OCI-M2 (cell line): ENCODE results near the gene RASGRF1.

ENCODE experiments used
- DNase-seq: peaks from one replicate; lab custom pipeline; 2025; ENCODE audit not compliant: unreplicated experiment; lab: John Stamatoyannopoulos, UW

RASGRF1 gene

GRCh38 chr15:78969687-78970349, 120.8 kb downstream of the RASGRF1 start:
- DNase-seq = no peak

DNA sequence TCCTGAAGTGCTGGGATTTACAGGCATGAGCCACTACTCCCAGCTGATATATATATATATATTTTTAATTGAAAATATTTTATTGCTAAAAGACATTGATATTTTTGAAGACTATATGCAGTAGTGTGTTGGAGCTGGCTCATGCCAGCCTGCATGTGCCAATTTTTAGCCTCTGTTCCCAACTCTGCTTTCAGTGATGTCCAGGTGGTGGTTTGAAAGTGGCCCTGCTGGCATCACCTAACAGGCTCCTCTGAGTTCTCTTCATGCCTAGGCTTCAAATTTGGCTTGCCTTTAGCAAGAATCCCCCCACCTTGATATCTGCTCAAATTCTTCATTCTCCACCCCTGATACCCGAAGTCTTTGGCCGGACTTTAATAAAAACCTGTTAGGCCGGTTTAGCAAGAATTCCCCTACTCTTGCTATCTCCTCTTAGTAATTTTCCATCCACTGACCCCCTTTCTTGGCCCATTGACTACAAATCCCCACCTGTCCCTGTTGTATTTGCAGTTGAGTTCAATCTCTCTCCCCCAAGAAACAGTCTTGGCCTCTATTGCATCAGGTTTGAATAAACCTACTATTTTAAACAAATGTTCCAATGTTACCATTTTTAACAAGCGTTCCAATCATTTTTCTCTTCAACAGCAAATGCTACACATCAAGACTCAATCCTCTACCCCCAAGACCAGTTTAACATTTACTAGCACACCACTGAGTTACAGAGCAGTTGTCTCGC, 121.9 kb downstream of the RASGRF1 start:
- DNase-seq = no peak

GRCh38 chr15:78968114-78968513, 122.5 kb downstream of the RASGRF1 start:
- no peak for DNase-seq

- no peak for DNase-seq
Measured at GRCh38 chr15:78960308-78960707, 130.3 kb downstream of the RASGRF1 start.

DNA sequence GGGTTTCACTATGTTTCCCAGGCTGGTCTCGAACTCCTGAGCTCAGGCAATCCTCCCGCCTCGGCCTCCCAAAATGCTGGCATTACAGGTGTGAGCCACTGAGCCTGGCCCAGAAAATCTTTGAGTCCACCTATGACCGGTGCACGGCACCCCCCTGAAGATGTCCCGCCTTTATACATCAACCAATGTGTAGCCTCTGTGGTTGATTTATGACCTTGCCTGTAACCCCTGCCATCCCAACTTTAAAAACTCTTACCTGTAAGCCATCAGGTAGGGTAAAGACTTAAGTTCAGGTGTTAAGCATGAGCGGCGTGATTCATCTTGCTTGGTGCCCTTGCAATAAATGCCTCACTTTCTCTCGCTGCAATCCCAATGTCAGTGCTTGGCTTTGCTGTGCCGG, 131.2 kb downstream of the RASGRF1 start:
- DNase-seq = no peak

DNA sequence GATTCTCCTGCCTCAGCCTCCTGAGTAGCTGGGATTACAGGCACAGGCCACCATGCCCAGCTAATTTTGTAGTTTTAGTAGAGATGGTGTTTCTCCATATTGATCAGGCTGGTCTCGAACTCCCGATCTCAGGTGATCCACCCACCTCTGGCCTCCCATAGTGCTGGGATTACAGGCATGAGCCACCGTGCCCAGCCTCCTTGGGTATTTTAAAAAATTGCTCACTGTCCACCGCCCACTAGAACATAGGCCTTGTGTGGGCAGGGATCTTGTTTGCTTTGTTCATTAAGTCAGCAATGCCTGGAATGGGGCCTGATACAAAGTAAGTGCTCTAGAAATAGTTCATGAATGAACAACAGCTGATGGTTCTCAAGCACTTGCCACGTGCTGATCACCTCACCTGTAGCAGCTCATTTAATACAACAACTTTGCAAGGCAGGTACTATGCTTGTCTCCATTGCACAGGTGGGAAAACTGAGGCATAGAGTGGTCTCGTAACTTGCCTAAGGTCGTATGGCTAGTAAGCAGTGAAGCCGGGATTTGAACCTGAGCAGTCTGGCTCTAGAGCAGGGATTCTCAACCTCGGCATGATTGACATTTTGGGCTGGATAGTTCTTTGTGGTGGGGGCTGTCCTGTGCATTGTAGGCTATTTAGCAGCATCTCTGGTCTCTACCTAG, 133.0 kb downstream of the RASGRF1 start:
- DNase-seq = no peak

- no peak for DNase-seq
Measured at GRCh38 chr15:78956937-78957336, 133.6 kb downstream of the RASGRF1 start.

DNA sequence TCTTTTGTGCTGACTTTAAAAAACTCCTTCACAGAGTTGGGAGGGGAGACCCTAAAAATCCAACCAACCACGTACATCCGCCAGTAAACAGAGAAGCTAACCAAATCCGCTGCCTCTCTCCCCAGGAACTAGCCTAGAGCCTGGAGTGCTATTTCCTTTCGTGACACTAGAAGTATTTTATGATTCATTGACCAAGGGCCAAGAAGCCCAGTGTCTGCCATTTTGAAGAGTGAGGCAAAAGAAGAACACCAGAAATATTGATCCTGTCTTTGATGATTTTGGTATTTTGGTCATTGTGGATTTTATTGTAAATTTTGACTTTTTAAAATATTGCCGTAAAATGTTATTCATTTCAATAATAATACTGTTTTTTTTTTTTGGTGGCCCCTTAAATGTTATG, 135.2 kb downstream of the RASGRF1 start:
- no peak for DNase-seq

DNA sequence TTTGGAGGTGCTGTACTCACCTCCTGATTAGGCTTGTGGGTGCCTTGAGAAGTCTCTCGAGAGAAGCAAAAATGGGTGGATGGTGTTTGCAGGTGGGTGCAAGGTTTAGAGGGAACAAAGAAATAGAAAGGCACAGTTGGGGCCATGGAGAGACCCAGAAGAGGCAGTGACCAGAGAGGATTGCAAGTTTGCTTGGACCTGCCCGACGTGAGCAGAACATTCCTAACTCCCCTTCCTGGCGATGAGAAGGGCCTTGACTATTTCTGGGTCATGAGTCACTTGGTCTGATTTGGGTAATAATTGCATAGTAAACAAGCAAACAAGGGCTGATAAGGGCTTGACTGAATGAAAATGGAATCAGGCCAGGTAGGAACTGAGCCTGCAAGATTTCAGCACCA, 138.7 kb downstream of the RASGRF1 start:
- no peak for DNase-seq

DNA sequence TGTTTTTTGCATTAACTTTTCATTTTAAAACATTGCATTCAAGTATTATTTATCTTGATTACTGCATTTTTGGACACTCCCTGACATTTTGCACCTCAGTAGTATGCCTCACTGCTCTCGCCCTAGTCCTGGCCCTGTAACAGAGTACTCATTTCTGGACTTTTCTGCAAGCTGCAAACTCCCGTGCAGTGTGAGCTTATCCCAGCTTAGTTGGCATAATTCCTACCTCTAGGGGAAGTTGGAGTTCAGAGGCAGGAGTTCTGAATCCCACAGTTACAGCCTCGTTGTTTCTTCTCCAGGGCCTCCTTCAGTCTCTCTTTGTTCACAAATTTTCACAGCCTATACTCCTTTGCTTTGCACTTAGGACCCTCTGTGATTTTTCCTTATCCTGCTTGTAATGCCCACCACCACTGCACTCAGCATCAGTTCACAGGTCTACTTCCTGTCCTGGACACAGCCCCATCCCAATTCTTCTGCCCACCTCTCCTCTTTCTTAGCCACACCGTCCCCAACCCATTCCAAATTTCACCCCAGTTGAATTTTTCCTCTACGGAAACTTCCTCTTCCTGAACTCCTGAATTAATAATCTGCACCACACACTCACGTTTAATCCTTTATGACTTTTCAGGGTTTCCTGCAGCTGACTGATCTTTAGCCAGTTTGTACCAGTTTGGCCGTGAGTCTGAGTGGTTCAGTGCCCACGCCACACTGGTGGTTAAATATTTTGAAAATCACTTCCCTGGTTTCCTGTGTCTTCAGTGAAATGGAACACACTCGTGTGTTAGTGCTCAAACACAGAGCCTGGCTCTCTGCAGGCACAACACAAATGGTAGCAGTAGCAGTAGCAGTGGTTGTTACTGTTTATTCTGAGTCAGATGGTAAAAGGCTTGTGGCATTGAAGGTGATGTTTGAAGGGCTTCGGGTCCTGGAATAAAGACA, 139.4 kb downstream of the RASGRF1 start:
- no peak for DNase-seq

DNA sequence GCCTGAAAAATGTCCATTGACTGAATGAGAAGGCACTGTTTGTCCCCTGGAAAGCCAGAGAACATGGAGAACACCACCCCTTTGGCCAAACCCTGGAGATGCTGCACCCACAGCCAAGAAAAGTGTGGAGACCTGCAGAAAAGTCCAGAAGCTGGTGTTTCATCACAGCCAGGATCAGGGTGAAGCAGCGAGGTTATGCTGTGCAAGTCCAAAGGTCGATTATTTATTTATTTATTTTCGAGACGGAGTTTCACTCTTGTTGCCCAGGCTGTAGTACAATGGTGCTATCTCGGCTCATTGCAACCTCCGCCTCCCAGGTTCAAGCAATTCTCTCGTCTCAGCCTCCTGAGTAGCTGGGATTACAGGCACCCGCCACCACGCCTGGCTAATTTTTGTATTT, 140.2 kb downstream of the RASGRF1 start:
- no peak for DNase-seq

DNA sequence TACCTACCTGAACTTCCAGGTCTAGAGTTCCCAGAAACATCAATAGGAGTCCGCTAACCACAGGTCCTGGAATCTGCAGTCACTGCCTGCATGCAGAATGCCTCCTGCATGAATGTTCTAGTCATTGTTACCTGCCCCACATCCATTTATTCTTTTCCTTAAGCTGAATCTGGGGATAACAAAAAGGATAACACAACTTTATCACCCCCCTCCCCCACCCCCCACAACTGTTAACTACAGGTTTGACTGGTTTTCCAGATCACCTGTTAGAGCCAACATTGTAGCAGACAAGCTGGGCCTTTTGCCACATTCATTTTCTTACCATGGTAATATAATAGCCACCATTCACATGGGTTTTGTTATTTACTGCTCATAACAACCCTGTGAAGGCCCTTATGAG, 141.1 kb downstream of the RASGRF1 start:
- no peak for DNase-seq

GRCh38 chr15:78947506-78947905, 143.1 kb downstream of the RASGRF1 start:
- DNase-seq = no peak

DNA sequence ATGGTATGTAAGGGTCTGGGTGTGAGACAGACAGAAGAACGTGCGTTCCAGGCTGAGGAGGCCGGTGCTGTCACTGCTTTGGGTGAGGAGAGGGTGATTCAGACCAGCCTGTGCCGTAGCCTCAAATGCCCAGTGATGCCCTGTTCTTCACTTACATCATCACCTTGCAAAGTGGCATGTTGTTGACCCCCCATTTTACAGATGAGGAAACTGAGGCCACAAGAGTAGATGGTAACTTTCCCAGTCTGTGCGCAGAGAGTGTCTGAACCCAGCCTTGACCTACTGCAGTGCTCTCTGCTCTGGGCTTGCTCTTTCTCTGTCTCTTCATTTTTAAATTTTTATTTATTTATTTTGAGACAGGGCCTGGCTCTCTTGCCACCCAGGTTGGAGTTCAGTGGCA, 144.1 kb downstream of the RASGRF1 start:
- no peak for DNase-seq

DNA sequence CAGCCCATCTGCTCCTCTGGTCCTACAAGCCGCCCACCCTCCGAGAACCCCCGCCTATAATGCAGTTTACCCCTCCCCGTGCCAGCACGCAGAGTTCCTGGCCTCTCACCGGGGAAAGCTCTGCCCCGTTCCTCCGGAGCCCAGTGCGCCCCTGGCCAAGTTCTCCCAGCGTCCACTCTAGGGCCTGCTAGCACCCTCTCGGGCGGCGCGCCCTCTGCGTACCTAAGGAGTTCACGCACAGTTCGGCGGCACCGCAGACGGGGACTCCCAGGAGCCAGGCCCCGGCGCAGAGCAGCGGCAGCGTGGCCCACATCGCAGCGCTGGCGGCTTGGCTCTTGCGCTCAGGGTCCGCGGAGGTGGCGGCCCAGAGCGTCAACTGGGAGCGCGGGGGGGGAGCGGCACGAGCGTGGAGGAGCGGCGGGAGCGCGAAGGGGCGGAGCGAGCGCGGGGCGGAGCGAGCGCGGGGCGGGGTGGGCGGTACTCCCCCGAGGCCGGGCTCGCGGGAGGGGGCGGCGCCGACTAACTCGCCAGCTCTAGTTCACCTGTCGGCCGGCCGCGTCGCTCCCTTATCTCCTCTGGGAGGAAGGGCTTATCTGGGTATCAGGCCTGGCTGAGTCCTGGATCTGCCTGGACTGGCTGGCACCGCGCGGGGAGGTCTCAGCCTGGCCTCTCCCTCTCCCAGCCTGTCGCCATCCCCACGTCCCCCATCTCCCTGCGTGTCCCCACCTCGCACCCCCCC, 145.7 kb downstream of the RASGRF1 start, which contains the start of gene CTSH:
Gene CTSH, minus strand, starts transcription at position 378 of the 739 bp plus-strand sequence. Its CDS starts 65 bp downstream, at position 313.
- no peak for DNase-seq

DNA sequence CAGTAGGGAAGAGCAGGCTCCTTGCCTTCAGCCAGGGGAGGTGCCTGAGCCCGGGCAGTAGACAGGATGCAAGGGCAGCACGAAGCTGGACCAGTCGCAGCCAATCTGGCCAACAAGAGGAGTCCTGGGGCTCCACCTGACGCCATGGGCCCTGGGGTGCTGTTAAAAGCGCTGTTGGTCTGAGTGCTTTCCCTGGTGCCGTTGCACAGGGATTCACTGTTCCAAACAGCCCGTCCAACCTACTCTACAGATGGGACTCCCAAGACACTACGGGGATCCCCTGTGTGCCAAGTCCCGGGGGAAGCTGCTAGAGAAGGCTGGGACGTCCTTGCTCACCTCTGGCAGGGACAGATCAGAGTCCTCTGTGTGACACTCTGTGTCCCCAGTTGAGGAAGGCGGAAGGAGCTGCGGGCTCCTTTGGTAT, 146.4 kb downstream of the RASGRF1 start:
- no peak for DNase-seq

GRCh38 chr15:78943692-78944091, 146.9 kb downstream of the RASGRF1 start:
- no peak for DNase-seq

DNA sequence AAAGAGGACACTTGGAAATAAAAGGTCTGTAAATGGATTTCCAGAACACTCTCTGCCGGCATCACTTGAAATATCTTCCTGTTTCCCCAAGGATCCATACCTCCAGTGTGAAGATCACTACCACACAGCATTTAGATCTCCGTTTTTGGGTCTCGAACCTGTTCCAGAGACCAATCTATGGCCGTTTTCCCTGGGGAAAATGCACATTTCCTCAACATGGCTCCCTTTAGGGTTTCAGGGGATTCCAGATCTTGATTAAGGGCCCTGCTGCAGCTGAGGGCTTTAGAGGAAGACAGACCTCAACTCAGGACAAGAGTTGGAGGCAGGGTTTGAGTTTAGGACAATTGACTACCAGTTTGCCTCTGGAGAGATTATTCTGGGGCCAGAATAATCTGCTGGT, 147.8 kb downstream of the RASGRF1 start:
- DNase-seq = no peak

DNA sequence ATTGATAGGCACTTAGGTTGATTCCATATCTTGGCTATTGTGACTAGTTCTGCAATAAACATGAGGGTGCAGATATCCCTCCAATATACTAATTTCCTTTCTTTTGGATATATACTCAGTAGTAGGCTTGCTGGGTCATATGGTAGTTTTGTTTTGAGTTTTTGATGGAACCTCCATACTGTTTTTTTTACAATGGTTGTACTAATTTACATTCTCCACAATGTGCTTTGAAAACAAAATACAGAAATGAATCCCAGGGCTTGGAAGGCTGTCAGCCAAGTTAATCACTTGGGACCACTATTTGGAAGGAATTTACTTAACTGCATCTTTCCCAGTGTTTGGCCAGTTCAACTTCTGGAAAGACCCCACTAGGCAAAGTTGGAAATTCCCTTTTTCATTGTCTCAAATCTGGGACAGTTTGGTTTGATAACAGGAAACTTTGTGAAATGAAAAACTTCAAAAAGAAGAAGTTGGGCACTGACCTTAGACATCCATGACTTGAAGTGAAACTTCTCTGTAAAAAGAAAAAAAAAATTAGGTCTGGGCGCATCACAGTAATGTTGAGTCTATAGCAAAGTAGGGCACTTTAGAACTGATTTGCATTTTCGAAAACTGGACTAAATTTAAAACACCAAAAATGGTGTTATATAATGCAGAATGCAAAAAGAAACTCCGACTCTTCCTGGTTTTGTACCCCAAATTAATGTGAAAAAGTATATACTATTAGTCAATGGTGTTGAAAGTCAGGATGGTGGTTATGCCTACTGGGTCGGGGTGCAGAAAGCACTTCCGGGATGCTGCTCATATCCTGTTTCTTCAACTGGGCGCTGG, 151.7 kb downstream of the RASGRF1 start:
- no peak for DNase-seq
